Smooth muscle cell (in vitro differentiated cells): Measurements from ENCODE around the gene SOAT1. TPM values are rescaled to one million over a fixed set of nuclear protein-coding genes. Genes with fewer than 3 reads are reported as not detected.

ENCODE experiments used
- DNase-seq: peaks from one replicate; lab custom pipeline; 2025; ENCODE audit not compliant: unreplicated experiment; lab: John Stamatoyannopoulos, UW
- H2AFZ ChIP-seq: fragments of 200-600 bp; sonication (generic); 2 replicates; pipeline ENCODE4 v1.6.0; 2016; ENCODE audit warnings: antibody characterized with exemption, low read depth, mild to moderate bottlenecking
- H3F3A ChIP-seq: fragments of 200-600 bp; sonication (generic); 2 replicates; pipeline ENCODE4 v1.6.0; 2017; ENCODE audit warnings: antibody characterized with exemption, low read depth
- H3K27ac ChIP-seq: fragments of 200-600 bp; sonication (generic); 2 replicates; pipeline ENCODE4 v1.5.1; 2016; ENCODE audit warnings: low read depth, mild to moderate bottlenecking
- H3K27me3 ChIP-seq: fragments of 200-600 bp; sonication (generic); 2 replicates; pipeline ENCODE4 v1.6.1; 2016; ENCODE audit warnings: low read depth, mild to moderate bottlenecking
- H3K36me3 ChIP-seq: fragments of 200-600 bp; sonication (generic); 2 replicates; pipeline ENCODE4 v1.5.1; 2016; ENCODE audit warnings: low read depth
- H3K4me1 ChIP-seq: fragments of 200-600 bp; sonication (generic); 2 replicates; pipeline ENCODE4 v1.5.1; 2016; ENCODE audit warnings: low read depth
- H3K4me2 ChIP-seq: fragments of 200-600 bp; sonication (generic); 2 replicates; pipeline ENCODE4 v1.6.0; 2016; ENCODE audit warnings: mild to moderate bottlenecking
- H3K4me3 ChIP-seq: fragments of 200-600 bp; sonication (generic); 2 replicates; pipeline ENCODE4 v1.5.1; 2016; ENCODE audit warnings: mild to moderate bottlenecking
- H3K79me2 ChIP-seq: fragments of 200-600 bp; sonication (generic); 2 replicates; pipeline ENCODE4 v1.6.0; 2016; ENCODE audit warnings: low read depth, mild to moderate bottlenecking
- H3K9ac ChIP-seq: fragments of 200-600 bp; sonication (generic); 2 replicates; pipeline ENCODE4 v1.6.0; 2016; ENCODE audit warnings: low read depth
- H3K9me3 ChIP-seq: fragments of 200-600 bp; sonication (generic); replicated peaks from 2 replicates; pipeline ENCODE4 v1.5.1; 2016; ENCODE audit warnings: low read depth
- H4K20me1 ChIP-seq: fragments of 200-600 bp; sonication (generic); 2 replicates; pipeline ENCODE4 v1.6.0; 2016; ENCODE audit warnings: low read depth
- CTCF ChIP-seq: fragments of 200-600 bp; sonication (generic); IDR thresholded peaks from 2 replicates; pipeline ENCODE4 v1.5.1; 2017; ENCODE audit warnings: borderline replicate concordance, mild to moderate bottlenecking, antibody characterized with exemption; ENCODE audit not compliant: insufficient read depth, poor library complexity, severe bottlenecking
- WGBS: methylation state at CpG from one replicate; pipeline ENCODE4 v1.1.7; 2016; ENCODE audit warnings: low lambda C conversion rate; 5-methylcytosine and 5-hydroxymethylcytosine counted together
- polyA plus RNA-seq: library from polyadenylated mRNA; unstranded; fragments of >200 nt; fragmentation: Nextera tagmentation; extraction: Ambion mirVana; gene quantifications from 2 replicates; pipeline ENCODE4 v1.2.1, GENCODE V29; 2016
- total RNA-seq: library from RNA; depleted of rRNA; stranded (reverse); fragments of >200 nt; gene quantifications from 2 replicates; pipeline ENCODE4 v1.2.3, GENCODE V29; 2014

Gene SOAT1
- total and polyA plus RNA-seq, 2 experiments from 2014 or later, result 15.4 to 20.2 TPM

- Histone ChIP-seq H3K4me1 (no peaks in the 10 kb centered on the region), H3K9me3 (no peaks in the 10 kb centered on the region), H4K20me1 (no peaks in the 10 kb centered on the region), H3F3A (no peaks in the 10 kb centered on the region), H3K36me3 (no peaks in the 10 kb centered on the region), H3K4me3 (no peak overlapping the region), H3K79me2 (no peaks in the 10 kb centered on the region), H3K9ac (no peak overlapping the region), H3K27me3 (no peaks in the 10 kb centered on the region), H2AFZ (no peak overlapping the region), H3K27ac (no peak overlapping the region), H3K4me2 (no peak overlapping the region)
- no peak for TF ChIP-seq CTCF
- 91% methylated on average over 6 of the region's 6 CpGs for WGBS
- no peak for DNase-seq
Measured at GRCh38 chr1:179376223-179376622, 82.6 kb downstream of the SOAT1 start.

GRCh38 chr1:179380299-179380698 lies 86.7 kb downstream of the SOAT1 start:
- Histone ChIP-seq H3K4me1 (no peaks in the 10 kb centered on the region), H2AFZ (no peak overlapping the region), H3K4me2 (no peak overlapping the region), H3K9me3 (no peaks in the 10 kb centered on the region), H3K36me3 (no peaks in the 10 kb centered on the region), H3K9ac (no peak overlapping the region), H3K79me2 (no peaks in the 10 kb centered on the region), H3K27ac (no peak overlapping the region), H3K4me3 (no peak overlapping the region), H3K27me3 (no peaks in the 10 kb centered on the region), H3F3A (no peaks in the 10 kb centered on the region), H4K20me1 (no peaks in the 10 kb centered on the region)
- no peak for DNase-seq
- TF ChIP-seq CTCF, result no peak

GRCh38 chr1:179384027-179384426 lies 90.4 kb downstream of the SOAT1 start:
- Histone ChIP-seq H3F3A (no peaks in the 10 kb centered on the region), H3K79me2 (no peaks in the 10 kb centered on the region), H3K9ac (no peak overlapping the region), H3K27ac (no peak overlapping the region), H3K4me1 (no peaks in the 10 kb centered on the region), H2AFZ (no peak overlapping the region), H3K9me3 (no peaks in the 10 kb centered on the region), H3K27me3 (no peaks in the 10 kb centered on the region), H3K4me3 (no peak overlapping the region), H4K20me1 (no peaks in the 10 kb centered on the region), H3K36me3 (no peaks in the 10 kb centered on the region), H3K4me2 (no peak overlapping the region)
- no peak for DNase-seq
- no peak for TF ChIP-seq CTCF
- WGBS, result 89% methylated on average over 1 of the region's 1 CpG

- no peaks in the 10 kb centered on the region for H3K9me3 ChIP-seq
- no peak overlapping the region for H2AFZ ChIP-seq
- H3K27me3 ChIP-seq, result no peaks in the 10 kb centered on the region
- H3K4me1 ChIP-seq, result no peaks in the 10 kb centered on the region
- H3K9ac ChIP-seq, result no peak overlapping the region
- no peak overlapping the region for H3K4me2 ChIP-seq
- no peak for DNase-seq
- H3K27ac ChIP-seq, result no peak overlapping the region
- no peaks in the 10 kb centered on the region for H3F3A ChIP-seq
- no peaks in the 10 kb centered on the region for H3K79me2 ChIP-seq
- WGBS, result 89% methylated on average over 1 of the region's 1 CpG
- no peak overlapping the region for H3K4me3 ChIP-seq
- H4K20me1 ChIP-seq, result no peaks in the 10 kb centered on the region
- TF ChIP-seq CTCF, result no peak
- no peaks in the 10 kb centered on the region for H3K36me3 ChIP-seq
Measured at GRCh38 chr1:179385510-179385909, 91.9 kb downstream of the SOAT1 start.
